Uterus (tissue), 2 donors: ENCODE results near the gene SHROOM3.

ENCODE experiments used
- POLR2A ChIP-seq, 2 donors: fragments of 450-650 bp; IDR thresholded peaks; one replicate each; pipeline ENCODE4 v1.6.1; 2016; ENCODE audit warnings: antibody characterized with exemption in 2 of 2, mild to moderate bottlenecking in 1 of 2, moderate library complexity in 1 of 2
- TF ChIP-seq, protein P1 (sequence below), 4 experiments: fragments of 200-600 bp in 2 of 4; fragments of 450-650 bp in 2 of 4; sonication (generic) in 2 of 4; IDR thresholded peaks; one replicate each; pipeline ENCODE4 v1.5.1; 2016 to 2019; ENCODE audit warnings: antibody characterized with exemption in 4 of 4, mild to moderate bottlenecking in 2 of 4, moderate library complexity in 1 of 4

DNA sequence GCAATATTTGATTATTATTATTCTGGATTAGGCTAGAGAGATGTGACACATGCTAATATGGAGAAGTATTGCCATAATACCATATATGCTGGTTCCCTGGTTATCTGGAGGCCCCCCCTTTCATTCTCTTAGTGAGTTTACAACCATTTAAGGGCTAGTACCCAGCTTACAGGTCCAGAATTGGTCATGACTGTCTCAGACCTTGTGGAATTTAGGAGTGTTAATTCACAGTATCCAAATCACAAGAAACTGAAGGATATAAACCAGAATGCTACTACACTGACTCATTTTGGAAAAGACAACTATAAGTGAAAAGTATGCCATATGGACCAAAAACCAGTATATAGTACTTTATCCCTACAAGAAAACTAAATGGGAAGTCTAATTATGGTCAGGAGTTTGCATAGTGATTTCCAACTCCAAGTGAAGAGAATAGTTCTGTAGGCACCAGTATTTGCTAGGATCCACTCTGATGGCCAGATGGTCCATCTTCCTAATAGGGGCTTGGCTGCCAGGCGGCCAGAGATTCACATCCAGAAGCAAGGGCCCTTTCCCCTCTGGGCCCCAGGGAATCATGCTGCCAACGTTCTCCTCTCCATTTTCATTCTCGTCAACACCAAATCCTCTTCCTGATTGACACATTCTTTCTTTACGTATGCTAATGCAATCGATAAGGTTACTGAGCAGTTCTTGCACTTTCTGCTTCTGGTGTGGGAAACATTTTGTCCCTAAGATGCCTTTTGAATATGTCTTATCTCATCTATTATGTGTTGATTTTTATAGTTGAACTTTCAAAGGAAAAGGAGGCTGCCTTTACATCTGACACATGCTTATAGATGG, 123.6 kb downstream of the SHROOM3 start:
- TF ChIP-seq, protein P1, sequence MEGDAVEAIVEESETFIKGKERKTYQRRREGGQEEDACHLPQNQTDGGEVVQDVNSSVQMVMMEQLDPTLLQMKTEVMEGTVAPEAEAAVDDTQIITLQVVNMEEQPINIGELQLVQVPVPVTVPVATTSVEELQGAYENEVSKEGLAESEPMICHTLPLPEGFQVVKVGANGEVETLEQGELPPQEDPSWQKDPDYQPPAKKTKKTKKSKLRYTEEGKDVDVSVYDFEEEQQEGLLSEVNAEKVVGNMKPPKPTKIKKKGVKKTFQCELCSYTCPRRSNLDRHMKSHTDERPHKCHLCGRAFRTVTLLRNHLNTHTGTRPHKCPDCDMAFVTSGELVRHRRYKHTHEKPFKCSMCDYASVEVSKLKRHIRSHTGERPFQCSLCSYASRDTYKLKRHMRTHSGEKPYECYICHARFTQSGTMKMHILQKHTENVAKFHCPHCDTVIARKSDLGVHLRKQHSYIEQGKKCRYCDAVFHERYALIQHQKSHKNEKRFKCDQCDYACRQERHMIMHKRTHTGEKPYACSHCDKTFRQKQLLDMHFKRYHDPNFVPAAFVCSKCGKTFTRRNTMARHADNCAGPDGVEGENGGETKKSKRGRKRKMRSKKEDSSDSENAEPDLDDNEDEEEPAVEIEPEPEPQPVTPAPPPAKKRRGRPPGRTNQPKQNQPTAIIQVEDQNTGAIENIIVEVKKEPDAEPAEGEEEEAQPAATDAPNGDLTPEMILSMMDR (IDR thresholded peaks at IDR 0.05), result no peak
- TF ChIP-seq POLR2A (IDR thresholded peaks at IDR 0.05), result no peak
